Measurements from ENCODE around the gene TCERG1L.

TCERG1L gene

DNA sequence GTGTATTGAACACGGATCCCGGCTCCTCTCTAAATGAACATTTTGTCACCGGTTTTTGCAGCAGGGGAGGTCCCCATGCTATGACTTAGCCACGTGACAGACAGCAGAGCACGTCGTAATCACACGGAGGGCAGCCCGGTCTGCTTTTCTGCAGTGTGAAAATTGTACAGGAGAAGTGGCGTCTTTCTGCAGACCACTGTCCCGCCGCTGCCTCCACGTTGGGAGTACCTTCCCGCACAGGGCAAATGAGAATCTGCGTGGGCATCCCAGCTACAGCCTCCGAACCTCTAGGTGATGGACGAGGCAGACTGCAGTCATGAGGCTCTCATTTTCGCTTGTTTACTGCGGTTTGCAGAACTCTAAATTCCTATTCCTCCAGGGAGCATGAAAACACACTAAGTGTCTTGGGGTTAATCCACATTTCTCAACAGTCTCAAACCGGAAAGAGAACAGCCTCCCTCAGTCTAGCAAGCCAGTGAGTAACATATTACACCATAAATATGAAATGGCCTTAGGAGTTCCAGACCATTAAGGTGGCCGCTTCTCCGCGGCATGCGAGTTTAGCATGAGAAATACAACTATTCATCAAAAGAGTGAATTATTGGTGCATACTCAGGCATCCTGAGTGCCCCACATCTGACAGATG lies 89.8 kb downstream of the TCERG1L start:
- DNase-seq = no peak

GRCh38 chr10:131220601-131221171 lies 90.8 kb downstream of the TCERG1L start:
- no peak for DNase-seq

DNA sequence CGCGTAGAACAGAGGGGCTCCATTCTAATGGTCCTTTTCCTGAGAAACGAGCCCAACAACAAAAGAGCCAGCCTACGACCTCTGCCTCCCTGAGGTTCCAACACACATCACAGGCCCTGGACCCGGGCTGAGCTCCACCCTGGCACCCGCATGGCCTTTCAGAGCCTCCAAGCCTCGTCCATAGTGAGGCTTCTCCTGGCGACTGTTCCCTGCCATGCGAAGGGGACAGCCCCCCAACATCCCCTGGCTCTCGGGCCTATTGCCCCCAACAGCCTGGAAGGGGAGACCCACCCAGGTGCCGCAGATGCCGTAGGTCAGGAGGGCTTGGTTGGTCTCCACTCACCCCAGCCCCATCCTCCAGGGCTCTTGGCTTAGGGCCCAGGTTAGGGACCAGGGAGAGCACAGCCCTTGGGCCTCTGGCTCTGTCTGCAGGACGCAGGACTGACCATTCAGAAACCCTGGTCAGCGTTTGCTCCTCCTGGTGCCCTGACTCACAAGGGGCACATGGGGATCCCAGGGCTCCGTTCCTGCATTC lies 91.5 kb downstream of the TCERG1L start:
- no peak for DNase-seq

DNA sequence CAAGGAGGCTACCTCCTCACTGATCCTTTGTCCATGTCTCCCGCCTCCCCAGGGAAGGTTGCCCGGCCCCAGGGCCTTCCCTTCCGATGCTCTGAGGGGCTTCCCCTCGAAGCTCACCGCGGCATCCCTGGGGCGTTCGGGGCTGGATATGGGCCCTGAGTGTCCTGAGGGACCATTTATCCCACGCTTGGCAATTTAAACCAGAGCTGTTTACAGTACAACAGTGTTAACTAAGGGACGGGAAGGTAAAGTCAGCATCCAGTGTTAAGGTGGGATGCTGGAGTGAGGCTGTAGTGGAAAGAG lies 92.0 kb downstream of the TCERG1L start:
- DNase-seq = no peak

DNA sequence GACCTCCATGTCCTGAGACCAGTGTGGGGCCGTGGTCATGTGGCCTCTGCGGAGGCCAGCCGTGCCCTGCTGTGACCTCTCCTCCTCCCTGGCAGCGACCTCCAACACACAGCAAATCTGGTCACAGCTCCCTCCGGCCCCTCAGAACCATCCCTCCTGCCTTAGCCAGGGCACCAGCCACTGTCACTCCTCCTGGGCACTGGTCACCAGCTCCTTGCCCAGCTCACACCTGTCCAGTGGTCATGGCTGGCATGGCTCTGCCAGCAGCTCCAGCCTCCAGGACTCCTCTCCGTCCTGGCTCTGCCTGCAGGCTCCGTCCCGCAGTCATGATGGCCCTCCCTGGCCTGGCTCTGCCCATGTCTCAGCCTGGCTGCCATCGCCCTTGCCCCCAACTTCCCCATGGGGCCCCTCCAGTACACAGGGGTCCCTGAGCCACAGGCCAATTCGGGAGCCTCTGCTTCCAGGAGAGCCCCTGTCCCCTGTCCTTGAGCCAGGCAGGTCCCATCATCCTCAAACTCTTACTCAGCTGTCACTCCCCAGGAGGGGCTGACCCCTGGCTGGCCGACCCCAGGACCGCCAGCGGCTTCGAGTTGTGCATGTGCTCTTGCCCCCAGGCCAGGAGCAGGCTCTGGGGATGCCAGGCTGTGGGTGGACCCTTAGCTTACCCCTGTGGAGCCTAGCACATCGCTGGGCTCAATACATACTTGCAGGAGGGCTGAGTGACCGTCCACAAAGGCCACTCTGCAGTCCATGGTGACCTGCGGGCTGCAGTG lies 92.5 kb downstream of the TCERG1L start:
- no peak for DNase-seq

DNA sequence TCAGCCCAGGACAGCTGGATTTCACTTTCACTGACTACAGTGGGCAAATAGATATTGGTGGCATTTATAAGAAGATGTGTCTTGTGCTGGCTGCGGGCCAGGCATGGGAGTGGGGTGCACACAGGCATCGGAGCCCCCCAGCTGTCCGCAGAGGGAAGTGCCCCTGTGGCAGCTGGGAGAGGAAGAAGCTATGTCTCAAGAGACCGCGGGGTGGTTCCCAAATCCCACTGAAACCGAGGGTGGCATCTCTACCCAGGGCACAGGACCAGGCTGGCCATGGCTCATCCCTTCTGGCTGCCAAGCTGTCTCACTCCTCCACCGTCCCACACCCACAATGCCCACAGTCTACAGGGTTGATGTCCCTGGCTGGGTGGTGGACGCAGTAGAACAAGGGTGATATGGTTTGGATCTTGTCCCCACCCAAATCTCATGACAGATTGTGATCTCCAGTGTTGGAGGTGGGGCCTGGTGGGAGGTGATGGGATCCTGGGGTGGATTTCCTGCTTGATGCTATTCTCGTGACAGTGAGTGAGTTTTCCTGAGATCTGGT lies 94.8 kb downstream of the TCERG1L start:
- DNase-seq = no peak

DNA sequence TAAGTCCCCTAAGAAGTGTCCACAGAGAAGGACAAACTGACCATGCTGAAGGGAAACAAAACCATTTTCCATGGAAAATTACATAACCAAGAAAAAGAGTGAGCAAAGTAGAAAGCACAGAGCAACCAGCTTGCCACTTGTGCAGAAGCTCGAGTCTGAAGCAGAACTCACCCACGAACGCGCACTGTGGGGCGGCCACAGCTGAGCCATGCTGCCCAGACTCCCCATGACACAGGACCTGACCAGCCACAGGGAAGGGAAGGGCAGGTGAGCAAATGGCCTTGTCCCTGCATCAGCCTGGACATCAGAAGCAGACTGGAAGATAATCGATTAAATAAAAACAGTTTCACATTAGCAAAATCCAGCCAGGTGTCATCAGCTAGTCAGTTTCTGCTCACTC lies 95.7 kb downstream of the TCERG1L start:
- no peak for DNase-seq

GRCh38 chr10:131214521-131215244 lies 96.8 kb downstream of the TCERG1L start:
- DNase-seq = no peak

DNA sequence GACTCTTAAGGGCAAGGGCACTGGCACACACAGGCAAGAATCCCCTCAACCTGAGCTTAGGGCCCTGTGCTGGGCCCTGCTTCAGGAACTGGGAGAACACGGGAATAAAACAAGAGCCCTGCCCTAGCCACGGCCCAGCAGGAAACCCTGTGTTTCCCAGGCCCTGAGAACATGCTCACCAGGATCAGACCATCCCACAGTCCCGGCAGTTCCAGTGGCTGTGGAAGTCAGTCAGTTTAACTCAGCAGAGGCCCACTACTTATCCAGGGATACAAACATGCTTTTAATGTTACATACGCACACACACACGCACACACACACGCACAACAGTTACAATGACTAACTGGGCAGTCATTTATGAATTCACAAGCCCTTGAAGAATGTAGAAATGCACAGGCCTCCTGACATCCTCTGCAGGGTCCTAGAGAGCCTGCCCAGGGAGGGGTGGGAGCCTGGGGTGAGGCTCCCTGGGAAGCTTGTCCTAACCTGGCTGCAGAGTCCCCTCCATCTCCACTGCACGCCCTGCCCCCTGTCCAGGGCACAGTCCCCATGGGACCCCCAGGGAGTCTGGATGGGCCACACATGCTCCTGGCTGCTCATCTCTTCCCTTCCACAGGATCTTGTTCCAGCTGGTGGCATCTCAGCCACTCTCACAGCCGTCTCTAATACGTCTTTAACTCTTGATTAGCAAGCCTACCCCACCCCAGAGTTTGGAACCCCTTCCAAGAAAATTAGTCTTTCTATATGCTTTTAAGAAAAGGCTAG lies 97.6 kb downstream of the TCERG1L start:
- DNase-seq = no peak

- DNase-seq = no peak
Observed at GRCh38 chr10:131212763-131213325, 98.7 kb downstream of the TCERG1L start.

GRCh38 chr10:131211965-131212619 lies 99.4 kb downstream of the TCERG1L start:
- DNase-seq = no peak

- no peak for DNase-seq
Observed at GRCh38 chr10:131211559-131211958, 100.0 kb downstream of the TCERG1L start.

DNA sequence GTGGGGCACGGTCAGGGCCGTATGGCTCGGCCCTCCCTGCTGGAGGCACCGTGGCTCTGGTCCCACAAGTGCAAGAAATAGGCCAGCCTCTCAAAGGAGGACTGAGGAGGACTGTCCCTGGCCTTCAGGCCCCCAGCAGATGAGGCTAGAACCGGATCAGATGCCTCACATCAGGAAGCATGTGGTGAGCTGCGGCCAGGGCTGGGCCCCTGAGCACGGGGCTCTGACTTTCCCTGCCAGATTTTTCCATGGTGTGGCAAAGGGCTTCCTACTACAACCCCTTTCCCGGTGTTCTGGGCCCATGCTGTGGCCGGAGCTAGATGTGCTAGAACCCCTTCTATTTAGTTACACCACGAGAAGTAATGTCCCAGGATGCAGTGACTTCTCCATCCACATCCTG lies 100.4 kb downstream of the TCERG1L start:
- DNase-seq = no peak

DNA sequence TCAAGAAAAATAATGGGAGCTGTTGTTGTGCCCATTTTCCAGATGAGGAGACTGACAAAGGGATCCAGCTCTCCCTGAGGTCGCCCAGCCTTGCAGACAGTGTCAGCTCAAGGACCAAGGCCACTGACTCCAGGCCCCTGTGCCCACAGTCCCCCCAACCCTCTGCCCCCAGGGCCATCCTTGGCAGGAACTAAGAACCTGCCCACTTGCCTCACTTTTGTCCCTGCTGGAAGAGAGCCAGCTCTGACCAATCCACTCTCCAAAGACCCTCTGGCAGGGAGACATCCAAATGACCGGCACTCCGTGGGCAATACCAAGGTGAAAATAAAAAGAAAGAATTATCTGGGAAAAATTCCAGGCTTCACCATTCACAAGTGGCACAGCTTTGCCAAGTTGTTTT lies 101.3 kb downstream of the TCERG1L start:
- DNase-seq = no peak

DNA sequence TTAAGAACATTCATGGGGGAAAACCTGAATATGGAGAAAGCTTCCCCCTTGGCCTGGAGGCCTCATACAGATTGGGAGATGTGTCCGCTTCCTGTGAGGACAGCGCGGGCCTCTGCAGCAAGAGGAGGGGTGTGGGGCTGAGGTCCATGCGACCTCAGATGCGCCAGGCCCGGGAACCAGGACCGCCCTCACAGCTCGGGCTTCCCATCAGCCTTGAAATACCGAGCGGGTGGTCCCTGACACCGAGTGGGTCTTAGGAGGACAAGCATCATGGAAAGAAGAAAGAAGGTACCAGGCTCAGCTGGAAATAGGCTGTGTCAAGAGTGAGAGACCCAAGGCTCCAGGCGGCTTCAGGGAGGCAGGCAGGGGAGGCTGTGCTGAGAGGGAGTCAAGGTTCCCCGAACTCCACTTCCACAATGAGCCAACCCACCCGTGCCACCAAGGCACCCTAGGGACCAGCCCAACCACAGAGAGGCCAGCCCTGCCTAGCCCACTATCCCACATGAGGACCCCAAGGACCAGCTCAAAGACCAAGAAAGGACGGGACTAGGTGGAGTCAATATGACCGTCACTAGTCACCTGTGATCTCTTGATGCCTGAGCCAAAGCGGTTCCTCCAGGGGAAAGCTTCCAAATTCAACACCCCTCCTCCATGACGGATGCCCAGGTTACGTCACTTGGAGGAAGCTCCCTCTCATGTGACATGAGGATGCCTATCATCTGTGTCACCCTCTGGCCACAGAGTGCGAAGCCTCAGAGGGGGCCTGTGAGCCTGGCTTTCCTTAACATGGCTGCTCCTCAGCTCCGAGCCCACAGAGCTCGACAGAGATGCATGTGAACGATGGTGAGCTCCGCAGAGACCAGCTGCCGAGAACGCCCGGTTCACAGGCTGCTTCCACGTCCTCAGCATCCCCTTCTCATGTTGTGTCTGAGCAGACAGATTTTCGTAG lies 103.7 kb downstream of the TCERG1L start:
- DNase-seq = no peak

DNA sequence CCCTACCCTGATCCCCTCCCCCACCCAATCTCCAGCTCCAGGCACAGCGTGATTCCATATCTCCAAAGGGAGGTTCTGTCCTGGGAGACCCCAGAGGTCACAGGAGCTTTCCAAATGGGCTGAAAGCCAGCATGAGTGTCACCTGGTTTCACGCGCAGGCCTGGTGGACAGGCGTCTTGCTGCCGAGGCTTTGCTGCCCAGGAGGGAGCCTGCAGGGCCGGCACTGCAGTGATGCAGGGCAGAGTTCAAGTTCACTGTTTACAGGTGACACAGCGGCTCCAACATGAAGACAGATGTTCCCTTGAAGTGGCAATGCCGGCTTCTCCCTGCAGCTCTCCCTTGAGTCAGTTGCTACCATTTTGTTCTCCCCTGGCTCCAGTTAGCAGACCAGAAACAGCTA lies 104.3 kb downstream of the TCERG1L start:
- no peak for DNase-seq

DNA sequence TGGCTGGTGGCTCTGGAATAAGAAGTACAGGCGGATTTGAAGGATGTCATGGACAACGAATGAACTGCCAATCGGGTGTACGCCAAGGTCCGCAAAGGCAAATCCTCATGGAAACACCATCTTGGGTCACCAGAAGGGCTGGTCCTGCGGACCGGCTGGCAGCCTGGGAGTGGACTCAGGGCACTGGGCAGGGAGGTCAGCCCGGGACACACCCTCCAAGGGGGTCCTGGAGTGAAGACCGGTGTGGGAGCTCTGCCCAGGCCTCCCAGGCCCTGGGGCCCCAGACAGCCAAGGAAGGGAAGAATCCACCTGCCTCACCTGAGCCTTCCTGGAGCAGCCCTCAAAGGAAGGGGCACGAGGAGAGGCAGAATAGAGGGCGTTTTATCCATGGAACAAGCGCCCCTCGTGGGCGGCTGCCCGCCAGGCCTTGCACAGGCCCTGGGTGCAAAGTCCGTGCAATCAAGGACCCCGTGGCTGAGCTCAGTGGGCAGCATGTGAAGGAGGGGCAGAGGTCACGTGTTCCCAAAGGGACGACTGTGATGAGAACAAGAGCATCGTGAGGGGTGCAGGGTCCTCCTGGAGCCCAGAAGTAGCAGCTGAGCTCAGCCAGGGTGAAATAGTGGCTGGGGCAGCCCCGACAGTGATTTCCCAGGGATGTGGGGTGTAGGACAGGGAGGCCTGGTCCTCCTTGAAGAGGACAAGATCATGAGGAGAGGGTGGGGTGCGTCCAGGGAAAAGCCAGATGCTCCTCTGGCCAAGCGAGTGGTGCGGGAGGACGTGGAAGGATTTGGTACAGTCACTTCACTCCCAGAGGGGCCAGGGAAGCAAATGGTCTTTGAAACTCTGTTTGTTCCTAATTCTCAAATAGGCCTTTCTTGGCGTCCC lies 105.2 kb downstream of the TCERG1L start:
- DNase-seq = no peak

DNA sequence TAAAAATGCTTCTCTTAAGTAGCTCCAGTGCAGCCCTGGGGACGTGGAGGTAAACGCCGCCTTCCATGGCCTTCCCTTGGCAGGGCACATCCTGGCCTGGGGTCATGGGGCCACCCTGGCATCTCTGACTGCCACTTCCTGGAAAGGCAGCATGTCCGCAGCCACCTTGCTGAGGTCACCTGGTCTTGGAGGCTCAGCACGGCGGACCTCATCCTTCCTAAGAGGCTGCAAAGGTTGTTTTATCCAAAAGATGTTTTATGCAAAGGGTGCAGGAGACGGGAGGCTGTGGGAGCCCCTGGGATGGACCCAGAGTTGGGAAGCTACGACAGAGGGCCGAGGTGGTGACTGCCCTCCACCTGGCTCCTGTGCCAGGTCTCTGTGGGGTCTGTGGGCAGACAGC lies 106.0 kb downstream of the TCERG1L start:
- DNase-seq = no peak

DNA sequence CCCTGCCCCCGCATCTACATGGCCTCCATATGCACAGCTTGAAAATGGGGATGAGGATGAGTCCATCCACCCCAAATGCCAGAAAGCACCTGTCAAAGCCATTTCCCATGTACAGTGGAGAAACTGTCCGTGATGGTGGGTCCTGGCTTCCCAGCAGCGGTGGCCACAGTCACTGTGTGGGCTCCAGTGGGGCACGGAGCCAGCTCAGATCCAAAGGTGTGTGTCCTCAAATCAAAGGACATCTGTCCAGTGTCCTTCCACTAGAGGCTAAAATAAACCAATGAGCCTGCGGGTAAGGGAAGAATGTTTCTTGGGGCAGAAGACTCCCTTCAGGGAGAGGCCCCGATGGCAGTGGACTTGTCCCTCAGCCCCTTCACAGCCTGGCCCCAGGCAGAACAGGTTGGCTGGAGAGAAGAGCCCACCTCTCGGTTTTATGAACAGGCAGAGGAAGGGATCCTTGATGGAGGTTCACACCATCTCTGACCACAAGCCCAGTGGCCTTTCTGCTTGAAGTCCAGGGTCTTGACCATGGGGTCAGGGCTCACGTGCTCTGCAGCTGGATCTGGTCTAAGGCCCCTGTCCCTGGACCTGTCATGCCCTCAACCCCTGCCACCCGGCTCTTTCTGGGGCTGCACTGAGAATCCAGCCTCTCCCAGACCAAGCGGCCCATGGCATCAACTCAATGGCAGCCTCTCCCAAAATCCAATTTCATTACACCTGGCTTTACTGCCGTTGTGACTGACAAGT lies 106.9 kb downstream of the TCERG1L start:
- no peak for DNase-seq

All from 8988T (cell line).